ENCODE data around the gene ZNF107. TPM values are rescaled to one million over a fixed set of nuclear protein-coding genes. Genes with fewer than 3 reads are reported as not detected.

Gene ZNF107
- total and polyA plus RNA-seq, 2 of the 13 experiments (the other 11 are each of a cell fraction or from before 2014, with no cell fraction given) = 2.5 to 5.4 TPM

DNA sequence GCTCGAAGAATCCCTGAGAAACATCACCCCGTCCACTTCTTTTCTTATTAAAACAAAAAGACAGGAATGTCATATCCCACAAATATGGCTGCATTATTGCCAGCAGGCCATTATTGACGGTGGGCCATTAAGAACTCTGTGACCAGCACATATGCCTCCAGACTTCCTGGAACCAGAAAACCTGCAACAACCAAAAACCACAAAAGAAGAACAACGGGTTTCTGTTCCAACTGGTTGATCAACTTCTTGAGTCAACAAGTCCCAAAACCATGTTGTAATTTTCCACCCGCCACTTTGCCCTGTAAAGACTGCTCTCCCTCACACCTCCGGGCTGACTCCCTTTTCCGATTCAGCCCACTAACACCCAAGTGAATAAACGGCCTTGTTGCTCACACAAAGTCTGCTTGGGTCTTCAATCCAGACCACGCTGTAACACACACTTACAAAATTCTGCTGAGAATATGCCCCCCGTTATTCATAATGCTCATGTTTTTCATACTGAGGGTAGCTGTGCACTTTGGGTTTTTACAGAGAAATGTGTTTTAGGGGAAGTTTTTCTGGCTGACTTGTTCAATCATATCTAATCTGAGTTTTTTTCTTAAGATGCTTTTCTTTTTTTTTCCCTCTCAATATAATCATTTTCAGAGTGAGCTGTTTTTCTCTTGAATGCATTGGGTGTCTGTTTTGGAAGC, 20.7 kb downstream of the ZNF107 start (continued):
- peak; percentile 32; the same call in 1 of the 2 replicates for TF ChIP-seq FOXJ3 (CRISPR knock-in tag; IDR thresholded peaks at IDR 0.05; ENCODE audit: borderline replicate concordance)
- no peak for TF ChIP-seq ZFP36L2 (CRISPR knock-in tag; IDR thresholded peaks at IDR 0.05)
- TF ChIP-seq NR2C2 (CRISPR knock-in tag; IDR thresholded peaks at IDR 0.05; ENCODE audit: borderline replicate concordance) = no peak
- TF ChIP-seq, protein P1, sequence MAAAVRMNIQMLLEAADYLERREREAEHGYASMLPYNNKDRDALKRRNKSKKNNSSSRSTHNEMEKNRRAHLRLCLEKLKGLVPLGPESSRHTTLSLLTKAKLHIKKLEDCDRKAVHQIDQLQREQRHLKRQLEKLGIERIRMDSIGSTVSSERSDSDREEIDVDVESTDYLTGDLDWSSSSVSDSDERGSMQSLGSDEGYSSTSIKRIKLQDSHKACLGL (CRISPR knock-in tag; IDR thresholded peaks at IDR 0.05) = no peak
- no peak for TF ChIP-seq ZNF570 (CRISPR knock-in tag; IDR thresholded peaks at IDR 0.05; ENCODE audit: borderline replicate concordance)
- TF ChIP-seq, protein P2, sequence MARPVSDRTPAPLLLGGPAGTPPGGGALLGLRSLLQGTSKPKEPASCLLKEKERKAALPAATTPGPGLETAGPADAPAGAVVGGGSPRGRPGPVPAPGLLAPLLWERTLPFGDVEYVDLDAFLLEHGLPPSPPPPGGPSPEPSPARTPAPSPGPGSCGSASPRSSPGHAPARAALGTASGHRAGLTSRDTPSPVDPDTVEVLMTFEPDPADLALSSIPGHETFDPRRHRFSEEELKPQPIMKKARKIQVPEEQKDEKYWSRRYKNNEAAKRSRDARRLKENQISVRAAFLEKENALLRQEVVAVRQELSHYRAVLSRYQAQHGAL (CRISPR knock-in tag; IDR thresholded peaks at IDR 0.05; ENCODE audit: not compliant biosample characterization) = no peak
- peak; percentile 51; the same call in 1 of the 2 replicates for TF ChIP-seq POGZ (CRISPR knock-in tag; IDR thresholded peaks at IDR 0.05)
- no peak for TF ChIP-seq ZNF354B (CRISPR knock-in tag; IDR thresholded peaks at IDR 0.05)
- TF ChIP-seq TCF12 (IDR thresholded peaks at IDR 0.05) = no peak
- TF ChIP-seq TCF12 (CRISPR knock-in tag; IDR thresholded peaks at IDR 0.05) = no peak
- TF ChIP-seq XBP1 (CRISPR knock-in tag; IDR thresholded peaks at IDR 0.05) = no peak
- no peak for TF ChIP-seq SETDB1 (CRISPR knock-in tag; IDR thresholded peaks at IDR 0.05; ENCODE audit: borderline replicate concordance)
- TF ChIP-seq, protein P3, sequence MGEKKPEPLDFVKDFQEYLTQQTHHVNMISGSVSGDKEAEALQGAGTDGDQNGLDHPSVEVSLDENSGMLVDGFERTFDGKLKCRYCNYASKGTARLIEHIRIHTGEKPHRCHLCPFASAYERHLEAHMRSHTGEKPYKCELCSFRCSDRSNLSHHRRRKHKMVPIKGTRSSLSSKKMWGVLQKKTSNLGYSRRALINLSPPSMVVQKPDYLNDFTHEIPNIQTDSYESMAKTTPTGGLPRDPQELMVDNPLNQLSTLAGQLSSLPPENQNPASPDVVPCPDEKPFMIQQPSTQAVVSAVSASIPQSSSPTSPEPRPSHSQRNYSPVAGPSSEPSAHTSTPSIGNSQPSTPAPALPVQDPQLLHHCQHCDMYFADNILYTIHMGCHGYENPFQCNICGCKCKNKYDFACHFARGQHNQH (CRISPR knock-in tag; IDR thresholded peaks at IDR 0.05) = no peak
- TF ChIP-seq, protein P4, sequence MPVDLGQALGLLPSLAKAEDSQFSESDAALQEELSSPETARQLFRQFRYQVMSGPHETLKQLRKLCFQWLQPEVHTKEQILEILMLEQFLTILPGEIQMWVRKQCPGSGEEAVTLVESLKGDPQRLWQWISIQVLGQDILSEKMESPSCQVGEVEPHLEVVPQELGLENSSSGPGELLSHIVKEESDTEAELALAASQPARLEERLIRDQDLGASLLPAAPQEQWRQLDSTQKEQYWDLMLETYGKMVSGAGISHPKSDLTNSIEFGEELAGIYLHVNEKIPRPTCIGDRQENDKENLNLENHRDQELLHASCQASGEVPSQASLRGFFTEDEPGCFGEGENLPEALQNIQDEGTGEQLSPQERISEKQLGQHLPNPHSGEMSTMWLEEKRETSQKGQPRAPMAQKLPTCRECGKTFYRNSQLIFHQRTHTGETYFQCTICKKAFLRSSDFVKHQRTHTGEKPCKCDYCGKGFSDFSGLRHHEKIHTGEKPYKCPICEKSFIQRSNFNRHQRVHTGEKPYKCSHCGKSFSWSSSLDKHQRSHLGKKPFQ (CRISPR knock-in tag; IDR thresholded peaks at IDR 0.05; ENCODE audit: insufficient replicate concordance) = peak; percentile 46
- TF ChIP-seq, protein P5, sequence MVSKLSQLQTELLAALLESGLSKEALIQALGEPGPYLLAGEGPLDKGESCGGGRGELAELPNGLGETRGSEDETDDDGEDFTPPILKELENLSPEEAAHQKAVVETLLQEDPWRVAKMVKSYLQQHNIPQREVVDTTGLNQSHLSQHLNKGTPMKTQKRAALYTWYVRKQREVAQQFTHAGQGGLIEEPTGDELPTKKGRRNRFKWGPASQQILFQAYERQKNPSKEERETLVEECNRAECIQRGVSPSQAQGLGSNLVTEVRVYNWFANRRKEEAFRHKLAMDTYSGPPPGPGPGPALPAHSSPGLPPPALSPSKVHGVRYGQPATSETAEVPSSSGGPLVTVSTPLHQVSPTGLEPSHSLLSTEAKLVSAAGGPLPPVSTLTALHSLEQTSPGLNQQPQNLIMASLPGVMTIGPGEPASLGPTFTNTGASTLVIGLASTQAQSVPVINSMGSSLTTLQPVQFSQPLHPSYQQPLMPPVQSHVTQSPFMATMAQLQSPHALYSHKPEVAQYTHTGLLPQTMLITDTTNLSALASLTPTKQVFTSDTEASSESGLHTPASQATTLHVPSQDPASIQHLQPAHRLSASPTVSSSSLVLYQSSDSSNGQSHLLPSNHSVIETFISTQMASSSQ (IDR thresholded peaks at IDR 0.05; ENCODE audit: low read depth) = no peak; the same call in 1 of the 2 replicates
- TF ChIP-seq, protein P5 (CRISPR knock-in tag; IDR thresholded peaks at IDR 0.05; ENCODE audit: borderline replicate concordance) = no peak; the same call in 1 of the 2 replicates
- TF ChIP-seq FOXA3 (CRISPR knock-in tag; IDR thresholded peaks at IDR 0.05) = peak; percentile 82
- no peak; the same call in 1 of the 2 replicates for TF ChIP-seq FOXA1 (IDR thresholded peaks at IDR 0.05)
- peak; percentile 89 for TF ChIP-seq FOXA1 (CRISPR knock-in tag; IDR thresholded peaks at IDR 0.05)
- no peak for TF ChIP-seq HOXA5 (CRISPR knock-in tag; IDR thresholded peaks at IDR 0.05)
- no peak for TF ChIP-seq ETV6 (CRISPR knock-in tag; conservative IDR thresholded peaks at IDR 0.05)
